ENCODE data around the gene SSC5D.
"Not testable (repeated sequence)": the region's sequence is repeated elsewhere in the genome, so short reads cannot be mapped to it uniquely, and the experiment has no call there.

SSC5D gene

DNA sequence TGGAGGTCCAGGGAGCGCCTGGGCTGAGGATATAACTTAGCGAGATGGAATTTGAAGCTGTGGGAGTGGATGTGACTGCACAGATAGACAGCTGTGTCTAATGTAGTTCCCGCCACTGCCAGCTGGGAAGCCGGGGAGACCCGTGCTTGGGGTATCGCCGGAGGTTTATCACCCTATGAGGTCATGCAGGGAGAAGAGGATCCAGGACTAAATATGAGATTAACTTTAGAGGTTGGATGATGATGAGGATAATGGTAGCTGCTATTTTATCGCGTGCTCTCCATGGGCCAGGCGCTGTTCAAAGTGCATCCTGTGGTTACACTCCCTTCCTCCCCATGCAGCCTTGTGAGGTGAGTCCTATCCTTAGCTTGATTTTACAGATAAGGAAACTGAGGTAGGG lies 19.9 kb downstream of the SSC5D start:
- DNase-seq = no peak

DNA sequence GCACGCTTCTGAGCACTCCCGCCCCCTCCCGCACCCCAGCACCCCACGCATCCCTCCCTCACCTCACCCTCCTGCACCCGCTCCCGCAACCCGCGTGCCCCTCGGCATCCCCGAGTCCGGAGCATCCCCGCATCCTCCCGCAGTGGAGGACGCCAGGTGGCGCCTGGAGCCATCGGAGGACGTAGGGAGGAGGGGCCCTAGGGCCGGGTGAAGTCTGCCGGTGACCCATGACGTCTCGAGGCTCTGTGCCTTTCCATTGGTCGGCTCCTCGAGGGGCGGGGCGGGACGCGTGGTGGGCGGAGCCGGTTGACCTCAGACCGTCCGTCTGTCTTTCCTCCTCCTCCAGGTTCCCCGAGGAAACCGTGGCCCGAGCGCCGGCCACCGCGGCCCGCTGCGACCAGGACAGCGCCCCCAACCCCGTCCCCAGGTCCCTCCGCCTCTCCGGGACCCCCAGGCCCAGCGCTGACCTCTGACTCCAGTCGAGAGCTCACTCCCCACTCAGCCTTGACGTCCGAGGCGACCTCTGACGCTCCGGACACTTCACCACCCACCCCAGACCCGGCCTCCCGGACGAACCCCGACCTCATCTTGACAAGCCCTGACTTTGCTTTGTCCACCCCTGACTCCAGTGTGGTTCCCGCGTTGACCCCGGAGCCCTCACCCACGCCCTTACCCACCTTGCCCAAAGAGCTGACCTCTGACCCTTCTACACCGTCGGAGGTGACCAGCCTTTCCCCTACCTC lies 28.8 kb downstream of the SSC5D start:
- peak; percentile 96 for DNase-seq

DNA sequence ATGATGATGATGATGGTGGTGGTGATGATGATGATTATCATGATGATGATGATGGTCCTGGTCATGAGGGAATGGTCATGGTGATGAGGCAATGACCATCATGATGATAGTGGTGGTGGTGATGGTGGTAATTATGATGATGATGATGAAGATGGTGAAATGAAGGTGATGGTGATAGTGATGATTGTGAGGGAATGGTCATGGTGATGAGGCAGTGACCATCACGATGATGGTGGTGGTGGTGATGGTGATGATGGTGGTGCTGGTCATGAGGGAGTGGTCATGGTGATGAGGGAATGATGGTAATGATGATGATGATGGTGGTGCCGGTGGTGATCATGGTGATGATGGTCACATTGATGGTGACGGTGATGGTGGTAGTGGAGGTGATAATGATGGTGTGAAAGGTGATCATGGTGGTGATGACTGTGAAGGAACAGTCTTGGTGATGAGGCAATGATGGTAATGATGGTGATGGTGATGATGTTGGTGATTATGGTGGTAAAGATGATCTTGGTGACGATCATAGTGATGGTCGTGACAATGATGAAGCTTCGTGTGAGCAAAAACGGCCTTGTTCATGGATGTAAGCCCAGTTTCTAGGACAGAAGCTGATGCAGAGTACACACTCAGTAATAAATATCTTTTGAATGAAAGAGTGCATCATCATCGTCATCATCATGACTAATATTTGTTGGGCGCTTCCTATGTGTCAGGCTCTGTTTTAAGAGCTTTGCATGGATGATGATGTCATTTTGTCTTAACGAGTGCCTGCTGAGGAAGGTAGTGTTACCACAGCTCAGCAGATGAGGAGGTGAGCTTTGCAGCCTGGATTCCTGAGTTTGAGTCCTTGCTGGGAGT lies 31.4 kb downstream of the SSC5D start:
- DNase-seq = no peak

DNA sequence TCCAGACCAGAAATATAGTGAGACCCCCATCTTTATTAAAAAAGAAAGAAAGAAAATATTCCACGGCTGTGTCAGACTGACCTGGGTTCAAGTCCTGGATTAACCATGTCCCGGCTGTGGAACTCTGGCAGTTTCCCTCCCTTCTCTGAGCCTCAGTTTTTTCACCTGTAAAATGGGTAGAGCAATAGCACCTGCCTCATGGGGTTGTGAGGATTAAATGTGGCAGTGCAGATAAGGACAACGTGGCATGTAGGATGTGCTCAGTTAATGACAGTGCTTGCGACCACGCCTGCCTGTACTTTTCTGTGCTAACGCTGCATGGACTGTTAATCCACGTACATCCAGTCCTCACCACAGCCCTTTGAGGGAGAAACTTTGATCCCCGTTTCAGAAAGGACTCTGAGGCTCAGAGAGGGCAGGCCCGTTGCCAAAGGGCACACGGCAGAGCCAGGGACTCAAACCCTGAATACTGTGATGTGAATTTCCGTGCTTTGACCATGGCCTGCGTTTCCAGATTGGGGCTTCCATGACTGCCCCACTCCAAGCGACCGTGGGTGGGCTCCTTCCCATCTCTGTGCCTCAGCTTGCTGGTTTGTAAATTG lies 32.6 kb downstream of the SSC5D start:
- DNase-seq = no peak

DNA sequence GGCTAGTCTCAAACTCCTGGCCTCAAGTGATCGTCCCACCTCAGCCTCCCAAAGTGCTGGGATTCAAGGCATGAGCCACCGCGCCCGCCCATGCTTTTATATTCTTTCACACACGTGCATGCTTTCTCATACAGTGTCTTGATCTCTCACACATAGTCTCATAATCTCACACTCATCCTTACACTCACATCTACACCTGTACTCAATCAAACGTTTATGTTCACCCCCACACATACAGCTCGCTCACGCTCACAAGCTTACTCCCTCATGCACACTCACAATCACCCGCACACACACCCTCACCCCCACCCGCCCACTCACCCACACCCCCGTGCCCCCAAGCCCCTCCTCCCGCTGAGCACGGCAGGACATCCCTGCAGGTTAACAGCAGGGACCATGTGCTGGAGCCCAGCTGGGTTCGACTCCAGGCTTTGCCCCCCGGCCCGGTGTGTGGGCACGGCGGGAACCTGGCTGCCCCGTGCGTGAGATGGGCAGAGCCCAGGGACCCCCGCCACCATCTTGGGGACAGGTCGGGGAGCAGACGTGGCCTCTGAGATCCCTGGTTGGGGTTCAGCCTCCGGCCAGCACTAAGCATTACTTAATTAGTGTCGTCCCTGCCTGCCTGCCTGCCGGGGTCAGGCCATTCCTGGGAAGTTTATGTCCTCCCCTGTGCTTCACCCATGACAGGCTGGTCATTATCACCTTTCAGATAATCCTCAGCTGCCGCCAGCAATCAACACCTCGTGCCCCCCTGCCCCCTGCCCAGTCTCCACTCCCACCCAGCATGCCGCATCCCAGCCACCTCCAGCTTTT lies 37.3 kb downstream of the SSC5D start:
- no peak for DNase-seq

DNA sequence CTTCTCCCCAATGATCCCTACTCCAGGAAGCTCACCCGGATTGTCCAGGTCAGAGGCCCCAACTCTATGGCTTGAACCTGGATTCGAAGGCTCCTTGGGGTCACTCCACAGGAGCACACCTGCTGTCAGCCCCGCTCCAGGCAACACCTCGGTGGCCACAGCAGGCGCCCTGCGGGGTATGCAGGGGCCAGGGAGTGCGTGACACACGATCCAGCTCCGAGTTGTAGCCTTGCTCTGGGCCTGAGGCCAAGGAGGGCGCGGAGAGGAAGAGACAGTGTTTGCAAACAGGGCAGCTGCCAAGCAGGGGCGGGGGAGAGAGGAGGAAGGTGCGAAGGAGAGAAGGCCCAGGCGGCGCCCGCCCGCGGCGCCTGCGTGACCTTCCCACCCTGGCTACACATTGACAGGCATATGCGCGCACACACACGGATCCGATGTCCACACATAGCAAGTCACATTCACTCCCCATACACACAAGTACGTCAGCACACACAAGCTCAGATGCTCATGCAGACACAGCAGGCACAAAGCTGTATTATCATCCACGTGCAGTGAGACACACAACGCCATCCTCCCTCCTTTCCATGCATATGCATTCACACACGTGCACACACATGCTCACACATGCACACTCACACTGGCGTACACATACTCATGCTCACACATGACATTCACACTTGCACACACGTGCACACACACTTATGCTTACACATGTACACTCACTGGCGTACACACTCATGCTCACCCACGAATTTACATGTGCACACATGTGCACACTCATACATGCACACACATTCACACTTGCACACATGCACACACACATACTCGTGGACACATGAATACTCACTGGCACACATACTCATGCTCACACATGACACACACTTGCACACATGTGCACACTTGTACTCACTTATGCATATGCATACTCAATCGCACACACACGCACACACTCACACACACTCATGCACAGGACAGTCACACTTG lies 38.3 kb downstream of the SSC5D start:
- no peak for DNase-seq

DNA sequence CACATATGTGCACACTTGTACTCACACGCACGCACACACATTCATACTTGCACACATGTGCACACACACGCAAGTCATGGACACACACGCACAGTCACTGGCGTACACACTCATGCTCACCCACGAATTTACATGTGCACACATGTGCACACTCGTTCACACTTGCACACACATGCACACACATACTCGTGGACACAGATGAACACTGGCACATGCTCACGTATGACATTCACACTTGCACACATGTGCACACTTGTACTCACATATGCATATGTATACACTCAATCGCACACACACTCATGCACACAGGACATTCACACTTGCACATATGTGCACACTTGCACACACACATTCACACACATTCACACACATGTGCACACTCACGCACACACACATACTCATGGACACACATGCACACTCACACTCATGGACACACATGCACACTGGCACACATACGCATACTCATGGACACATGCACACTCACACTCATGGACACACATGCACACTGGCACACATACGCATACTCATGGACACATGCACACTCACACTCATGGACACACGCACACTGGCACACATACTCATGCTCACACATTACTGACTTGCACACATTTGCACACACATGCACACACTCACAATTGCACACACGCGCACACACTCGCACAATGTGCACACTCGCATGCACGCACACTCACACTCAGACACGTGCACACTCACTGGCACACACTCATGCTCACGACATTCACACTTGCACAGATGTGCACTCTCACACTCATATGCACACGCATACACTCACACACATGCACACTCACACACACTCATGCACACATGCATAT lies 39.2 kb downstream of the SSC5D start:
- DNase-seq = no peak

DNA sequence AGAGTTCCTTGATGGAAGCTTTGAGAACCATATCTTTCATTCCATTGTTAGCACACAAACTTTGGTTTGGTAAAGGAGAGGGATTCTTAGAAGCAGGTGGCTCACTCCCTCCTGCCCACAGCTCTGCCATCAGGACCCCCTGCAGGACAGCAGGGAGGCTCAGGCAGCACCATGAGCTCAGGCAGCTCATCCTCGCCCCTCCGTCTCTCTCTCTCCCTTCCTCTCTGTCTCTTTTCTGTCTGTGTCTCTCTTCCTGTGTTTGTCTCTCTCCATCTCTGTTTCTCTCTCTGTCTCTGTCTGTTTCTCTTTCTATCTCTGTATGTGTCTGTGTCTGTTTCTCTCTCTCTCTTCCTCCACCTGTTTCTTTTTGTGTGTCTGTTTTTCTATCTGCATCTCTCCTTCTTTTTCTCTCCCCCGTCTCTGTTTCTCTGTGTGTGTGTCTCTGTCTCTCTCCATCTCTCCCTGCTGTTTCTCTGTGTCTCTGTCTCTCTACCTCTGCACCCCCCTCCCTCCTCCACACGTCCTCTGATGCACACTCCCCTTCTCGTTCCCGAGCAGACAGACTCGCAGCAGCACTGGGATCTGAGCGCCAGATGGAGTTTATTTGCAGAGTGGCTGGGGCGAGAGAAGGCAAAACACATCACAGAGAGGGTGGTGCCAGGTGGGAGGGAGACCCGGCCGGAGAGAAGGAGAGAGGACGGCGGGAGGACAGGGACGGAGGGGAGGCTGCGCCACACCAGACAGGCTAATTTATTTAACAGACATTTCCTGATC lies 40.0 kb downstream of the SSC5D start:
- no peak for DNase-seq

DNA sequence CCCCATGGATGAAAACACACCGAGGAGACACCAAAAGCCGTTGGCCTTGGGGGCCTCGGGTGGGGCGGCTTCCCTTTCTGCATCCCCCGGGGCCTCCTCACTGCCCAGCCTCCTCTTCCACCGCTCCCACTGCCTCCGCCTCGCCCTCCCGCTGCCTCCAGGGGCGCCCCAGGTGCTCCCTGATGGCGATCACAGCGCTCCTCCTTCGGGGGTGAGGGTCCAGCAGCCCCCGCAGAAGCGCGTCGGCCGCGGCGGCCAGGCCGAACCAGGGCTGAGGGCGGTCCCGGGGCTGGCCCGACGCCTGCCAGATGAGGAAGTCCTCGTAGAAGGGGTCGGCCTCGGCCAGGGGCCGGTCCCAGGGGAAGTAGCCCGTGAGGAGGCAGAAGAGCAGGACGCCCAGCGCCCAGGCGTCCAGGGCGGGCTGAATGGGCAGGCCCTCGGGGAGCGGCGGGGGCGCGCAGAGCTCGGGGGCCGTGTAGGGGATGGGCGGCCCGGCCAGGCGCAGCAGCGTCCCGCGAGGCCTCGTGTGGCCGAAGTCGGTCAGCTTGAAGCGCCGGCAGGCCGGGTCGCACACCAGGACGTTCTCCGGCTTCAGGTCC lies 41.5 kb downstream of the SSC5D start:
- DNase-seq = no peak

DNA sequence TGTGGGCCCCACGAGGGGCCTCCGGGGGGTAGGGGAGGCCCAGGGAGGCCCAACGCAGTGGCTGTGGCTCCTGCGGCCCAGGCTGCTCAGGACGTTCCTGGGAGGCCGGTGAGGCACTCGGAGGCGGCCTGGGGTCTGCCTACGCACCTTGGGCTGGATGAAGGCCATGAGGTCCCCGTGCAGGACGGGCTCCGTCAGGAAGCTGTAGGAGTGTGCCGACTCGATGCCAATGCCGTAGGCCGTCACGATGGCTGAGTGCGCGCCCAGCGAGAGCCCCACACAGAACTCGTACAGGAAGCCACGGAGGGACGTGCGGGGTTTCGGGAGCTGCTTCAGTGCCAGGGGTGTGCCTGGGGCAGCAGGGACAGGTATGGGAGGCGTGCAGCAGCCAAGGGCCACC lies 42.8 kb downstream of the SSC5D start:
- no peak for DNase-seq

DNA sequence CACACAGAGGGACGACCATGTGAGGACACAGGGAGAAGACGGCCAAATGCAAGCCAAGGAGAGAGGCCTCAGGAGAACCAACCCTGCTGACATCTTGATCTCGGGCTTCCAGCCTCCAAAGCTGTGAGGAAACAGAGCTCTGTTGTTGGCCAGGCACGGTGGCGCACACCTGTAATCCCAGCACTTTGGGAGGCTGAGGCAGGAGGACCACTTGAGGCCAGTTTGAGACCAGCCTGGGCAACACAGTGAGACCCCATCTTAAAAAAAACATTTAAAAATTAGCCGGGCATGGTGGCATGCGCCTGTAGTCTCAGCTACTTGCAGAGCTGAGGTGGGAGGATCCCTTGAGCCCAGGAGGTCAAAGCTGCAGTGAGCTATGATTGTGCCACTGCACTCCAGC lies 46.0 kb downstream of the SSC5D start:
- DNase-seq = not testable (repeated sequence)

DNA sequence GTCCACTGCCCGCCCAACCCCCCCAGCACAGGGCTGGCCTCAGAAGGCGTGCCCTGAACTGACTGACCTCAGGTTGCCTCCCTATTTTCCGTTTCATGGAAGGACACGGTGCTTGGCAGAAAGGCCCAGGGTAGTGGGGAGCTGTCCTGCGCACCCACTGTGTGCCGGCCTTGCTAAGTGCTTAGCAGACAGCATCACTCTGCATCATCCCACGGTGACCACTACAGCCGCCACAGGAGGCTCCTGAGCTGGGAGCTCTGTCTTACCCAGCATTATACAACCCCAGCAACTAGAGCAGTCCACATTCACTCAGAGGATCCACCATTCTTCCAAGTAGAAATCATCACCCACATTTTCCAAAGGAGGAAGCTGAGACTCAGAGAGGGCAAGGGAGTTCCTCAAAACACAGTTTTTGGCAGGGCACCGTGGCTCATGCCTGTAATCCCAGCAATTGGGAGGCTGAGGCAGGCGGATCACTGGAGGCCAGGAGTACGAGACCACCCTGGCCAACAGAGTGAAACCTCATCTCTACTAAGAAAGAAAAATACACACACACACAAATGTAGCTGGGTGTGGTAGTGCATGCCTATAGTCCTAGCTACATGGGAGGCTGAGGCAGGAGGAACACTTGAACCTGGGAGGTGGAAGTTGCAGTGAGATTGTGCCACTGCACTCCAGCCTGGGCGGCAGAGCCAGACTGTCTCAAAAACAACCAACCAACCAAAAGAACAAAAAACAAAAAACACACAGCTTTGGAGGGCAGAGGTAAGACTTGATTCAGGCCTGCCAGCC lies 47.1 kb downstream of the SSC5D start:
- DNase-seq = no peak

DNA sequence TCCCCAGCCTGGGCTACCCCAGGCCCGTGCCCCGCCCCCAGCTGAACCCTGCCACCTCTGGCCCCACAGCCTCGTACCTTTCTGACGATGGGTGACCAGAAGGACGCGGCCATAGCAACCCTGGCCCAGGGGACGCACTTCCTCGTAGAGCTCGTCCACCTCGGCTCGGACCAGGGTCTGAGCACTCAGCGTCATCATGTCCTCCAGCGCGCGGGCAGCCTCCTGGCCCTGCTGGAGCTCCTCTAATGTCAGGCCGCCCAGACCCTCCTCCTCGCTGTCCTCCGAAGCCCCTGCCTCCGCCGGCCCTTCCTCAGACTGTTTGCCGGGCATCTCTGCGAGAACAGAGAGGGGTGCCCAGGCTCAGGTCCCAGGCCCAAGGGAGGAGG lies 47.7 kb downstream of the SSC5D start:
- DNase-seq = no peak

DNA sequence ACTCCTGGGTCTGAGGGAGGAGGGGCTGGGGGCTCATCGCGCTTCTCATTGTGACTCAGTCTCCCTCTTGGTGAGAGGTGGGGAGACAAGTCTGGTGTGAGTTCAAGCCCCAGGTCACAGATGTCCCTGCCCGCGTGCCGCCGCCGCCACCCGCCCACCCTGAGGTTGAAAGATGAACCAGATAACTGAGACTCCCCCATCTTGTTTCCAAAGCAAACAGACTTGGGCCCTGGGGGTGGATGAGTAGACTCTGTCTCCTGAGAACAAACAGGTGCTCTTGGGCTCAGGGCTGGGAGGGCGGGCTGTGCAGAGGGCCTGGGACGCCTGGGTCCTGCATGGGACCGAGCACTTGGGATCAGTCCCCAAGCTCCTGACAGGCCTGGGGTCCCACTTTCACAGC lies 48.1 kb downstream of the SSC5D start:
- no peak for DNase-seq

DNA sequence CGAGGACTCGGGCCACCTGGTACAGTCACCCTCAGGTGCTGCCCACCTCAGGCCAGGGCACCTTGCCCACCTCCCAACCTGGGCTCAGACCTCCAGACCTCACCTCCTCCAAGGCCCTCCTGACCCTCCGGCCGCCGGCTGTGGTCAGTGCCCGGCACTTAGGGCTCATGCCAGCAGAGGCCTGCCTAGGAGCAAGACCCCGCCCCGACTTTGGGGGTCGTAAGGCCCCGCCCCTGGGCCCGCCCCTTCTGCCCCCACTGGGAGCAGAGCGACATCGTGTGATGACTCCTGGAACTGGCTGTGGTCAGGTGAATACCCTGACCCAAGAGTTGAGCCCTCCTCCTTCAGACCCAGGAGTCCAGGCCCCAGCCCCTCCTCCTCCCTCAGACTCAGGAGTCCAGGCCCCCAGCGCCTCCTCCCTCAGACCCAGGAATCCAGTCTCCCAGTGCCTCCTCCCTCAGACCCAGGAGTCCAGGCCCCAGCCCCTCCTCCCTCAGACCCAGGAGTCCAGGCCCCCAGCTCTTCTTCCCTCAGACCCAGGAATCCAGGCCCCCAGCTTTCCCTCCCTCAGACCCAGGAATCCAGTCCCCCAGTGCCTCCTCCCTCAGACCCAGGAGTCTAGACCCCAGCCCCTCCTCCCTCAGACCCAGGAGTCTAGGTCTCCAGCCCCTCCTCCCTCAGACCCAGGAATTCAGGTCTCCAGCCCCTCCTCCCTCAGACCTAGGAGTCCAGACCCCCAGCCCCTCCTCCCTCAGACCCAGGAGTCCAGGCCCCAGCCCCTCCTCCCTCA lies 48.9 kb downstream of the SSC5D start, which contains the start of gene SBK2:
Gene SBK2 (minus strand): TSS at position 183 of the 790 bp plus-strand sequence. CDS start 839 bp downstream, outside the sequence.
- peak; percentile 8 for DNase-seq

DNA sequence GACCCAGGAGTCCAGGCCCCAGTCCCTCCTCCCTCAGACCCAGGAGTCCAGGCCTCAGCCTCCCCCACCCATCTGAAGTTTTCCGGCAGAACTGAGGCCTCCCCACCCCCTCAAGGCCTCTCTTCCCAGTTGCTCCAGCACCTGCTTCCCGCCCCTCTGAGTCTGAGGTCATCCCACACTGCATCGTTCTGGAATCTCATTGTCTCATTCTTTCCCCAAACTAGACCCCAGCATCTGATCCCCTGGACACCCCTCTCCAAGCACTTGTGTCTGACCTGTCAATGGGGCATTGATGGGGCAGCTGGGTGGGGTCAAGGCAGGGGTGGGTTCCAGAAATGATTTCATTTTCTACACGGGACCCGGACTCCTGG lies 49.5 kb downstream of the SSC5D start:
- no peak for DNase-seq

DNA sequence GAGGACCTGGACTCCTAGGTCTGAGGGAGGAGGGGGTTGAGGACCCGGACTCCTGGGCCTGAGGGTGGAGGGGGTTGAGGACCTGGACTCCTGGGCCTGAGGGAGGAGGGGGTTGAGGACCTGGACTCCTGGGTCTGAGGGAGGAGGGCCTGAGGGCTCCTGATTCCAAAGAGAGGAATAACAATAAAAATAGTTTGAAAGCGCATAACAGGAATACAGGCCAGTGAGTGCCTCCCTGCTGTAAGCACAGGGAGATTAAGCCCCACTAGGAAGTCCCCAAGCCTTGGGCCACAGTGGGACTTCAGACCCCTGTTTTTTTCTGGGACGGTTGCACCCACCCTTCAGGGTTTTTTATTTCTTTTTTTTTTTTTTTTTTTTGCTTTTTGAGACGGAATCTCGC lies 49.9 kb downstream of the SSC5D start:
- no peak for DNase-seq
